ENCODE data around the gene CPNE1. TPM values are rescaled to one million over a fixed set of nuclear protein-coding genes. Genes with fewer than 3 reads are reported as not detected.

Gene CPNE1
- total and polyA plus RNA-seq, 10 of the 15 experiments (the other 5 are each of a cell fraction or from before 2014, with no cell fraction given) = 84.9 to 209 (median 146) TPM

DNA sequence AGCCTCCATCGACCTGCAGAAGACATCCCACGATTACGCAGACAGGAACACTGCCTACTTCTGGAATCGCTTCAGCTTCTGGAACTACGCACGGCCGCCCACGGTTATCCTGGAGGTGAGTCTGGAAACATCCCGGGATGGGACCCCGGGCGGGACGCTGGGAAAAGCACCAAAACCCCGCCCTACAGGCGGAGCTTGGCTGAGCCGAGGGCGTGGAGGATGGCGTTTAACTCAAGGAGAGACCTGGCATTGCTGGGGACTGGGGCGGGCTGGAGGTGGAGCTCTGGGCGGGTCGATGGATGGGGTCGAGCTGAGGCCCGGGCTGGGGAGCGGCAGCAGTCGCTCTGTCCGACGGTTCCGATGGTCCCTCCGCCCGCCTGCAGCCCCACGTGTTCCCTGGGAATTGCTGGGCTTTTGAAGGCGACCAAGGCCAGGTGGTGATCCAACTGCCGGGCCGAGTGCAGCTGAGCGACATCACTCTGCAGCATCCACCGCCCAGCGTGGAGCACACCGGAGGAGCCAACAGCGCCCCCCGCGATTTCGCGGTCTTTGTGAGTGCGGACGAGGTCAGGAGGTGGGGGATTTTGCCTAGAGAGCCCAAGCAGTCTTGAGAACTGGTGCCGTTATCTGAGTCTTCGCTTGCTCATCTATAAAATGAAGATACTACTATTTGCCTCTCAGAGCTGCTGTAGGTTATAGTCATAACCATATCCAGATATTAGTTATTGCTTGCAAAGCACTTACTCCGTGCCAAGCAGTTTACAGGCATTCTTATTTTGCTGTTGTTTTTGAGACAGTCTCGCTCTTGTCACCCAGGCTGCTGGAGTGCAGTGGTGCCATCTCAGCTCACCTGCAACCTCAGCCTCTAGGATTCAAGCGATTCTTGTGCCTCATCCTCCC is 45.3 kb downstream of the CPNE1 start (continued):
- TF ChIP-seq, protein P1, sequence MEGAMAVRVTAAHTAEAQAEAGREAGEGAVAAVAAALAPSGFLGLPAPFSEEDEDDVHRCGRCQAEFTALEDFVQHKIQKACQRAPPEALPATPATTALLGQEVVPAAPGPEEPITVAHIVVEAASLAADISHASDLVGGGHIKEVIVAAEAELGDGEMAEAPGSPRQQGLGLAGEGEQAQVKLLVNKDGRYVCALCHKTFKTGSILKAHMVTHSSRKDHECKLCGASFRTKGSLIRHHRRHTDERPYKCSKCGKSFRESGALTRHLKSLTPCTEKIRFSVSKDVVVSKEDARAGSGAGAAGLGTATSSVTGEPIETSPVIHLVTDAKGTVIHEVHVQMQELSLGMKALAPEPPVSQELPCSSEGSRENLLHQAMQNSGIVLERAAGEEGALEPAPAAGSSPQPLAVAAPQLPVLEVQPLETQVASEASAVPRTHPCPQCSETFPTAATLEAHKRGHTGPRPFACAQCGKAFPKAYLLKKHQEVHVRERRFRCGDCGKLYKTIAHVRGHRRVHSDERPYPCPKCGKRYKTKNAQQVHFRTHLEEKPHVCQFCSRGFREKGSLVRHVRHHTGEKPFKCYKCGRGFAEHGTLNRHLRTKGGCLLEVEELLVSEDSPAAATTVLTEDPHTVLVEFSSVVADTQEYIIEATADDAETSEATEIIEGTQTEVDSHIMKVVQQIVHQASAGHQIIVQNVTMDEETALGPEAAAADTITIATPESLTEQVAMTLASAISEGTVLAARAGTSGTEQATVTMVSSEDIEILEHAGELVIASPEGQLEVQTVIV (IDR thresholded peaks at IDR 0.05; ENCODE audit: borderline replicate concordance, partially characterized antibody) = peak; percentile 26
- TF ChIP-seq, protein P2, sequence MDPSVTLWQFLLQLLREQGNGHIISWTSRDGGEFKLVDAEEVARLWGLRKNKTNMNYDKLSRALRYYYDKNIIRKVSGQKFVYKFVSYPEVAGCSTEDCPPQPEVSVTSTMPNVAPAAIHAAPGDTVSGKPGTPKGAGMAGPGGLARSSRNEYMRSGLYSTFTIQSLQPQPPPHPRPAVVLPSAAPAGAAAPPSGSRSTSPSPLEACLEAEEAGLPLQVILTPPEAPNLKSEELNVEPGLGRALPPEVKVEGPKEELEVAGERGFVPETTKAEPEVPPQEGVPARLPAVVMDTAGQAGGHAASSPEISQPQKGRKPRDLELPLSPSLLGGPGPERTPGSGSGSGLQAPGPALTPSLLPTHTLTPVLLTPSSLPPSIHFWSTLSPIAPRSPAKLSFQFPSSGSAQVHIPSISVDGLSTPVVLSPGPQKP (IDR thresholded peaks at IDR 0.05; ENCODE audit: low read depth, low read length) = 0 out of 2 replicates have a peak, but pooled peaks have one; percentile 6
- TF ChIP-seq RB1 (IDR thresholded peaks at IDR 0.05; ENCODE audit: borderline replicate concordance) = no peak
- TF ChIP-seq PAX8 (IDR thresholded peaks at IDR 0.05) = no peak
- no peak for TF ChIP-seq MYC (IDR thresholded peaks at IDR 0.05; ENCODE audit: insufficient read depth, insufficient read length, insufficient replicate concordance, low read length, severe bottlenecking)
- TF ChIP-seq, protein P3, sequence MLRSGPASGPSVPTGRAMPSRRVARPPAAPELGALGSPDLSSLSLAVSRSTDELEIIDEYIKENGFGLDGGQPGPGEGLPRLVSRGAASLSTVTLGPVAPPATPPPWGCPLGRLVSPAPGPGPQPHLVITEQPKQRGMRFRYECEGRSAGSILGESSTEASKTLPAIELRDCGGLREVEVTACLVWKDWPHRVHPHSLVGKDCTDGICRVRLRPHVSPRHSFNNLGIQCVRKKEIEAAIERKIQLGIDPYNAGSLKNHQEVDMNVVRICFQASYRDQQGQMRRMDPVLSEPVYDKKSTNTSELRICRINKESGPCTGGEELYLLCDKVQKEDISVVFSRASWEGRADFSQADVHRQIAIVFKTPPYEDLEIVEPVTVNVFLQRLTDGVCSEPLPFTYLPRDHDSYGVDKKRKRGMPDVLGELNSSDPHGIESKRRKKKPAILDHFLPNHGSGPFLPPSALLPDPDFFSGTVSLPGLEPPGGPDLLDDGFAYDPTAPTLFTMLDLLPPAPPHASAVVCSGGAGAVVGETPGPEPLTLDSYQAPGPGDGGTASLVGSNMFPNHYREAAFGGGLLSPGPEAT (IDR thresholded peaks at IDR 0.05; ENCODE audit: low read depth) = peak; percentile 70; the same call in 1 of the 2 replicates
- peak; percentile 76 for TF ChIP-seq IKZF1 (conservative IDR thresholded peaks at IDR 0.05)
- peak; percentile 46; the same call in 1 of the 2 replicates for TF ChIP-seq IRF4 (IDR thresholded peaks at IDR 0.05; ENCODE audit: low read depth, low read length)
- 0 out of 2 replicates have a peak, but pooled peaks have one; percentile 59 for TF ChIP-seq TARDBP (IDR thresholded peaks at IDR 0.05; ENCODE audit: borderline replicate concordance)
- TF ChIP-seq CBX3 (IDR thresholded peaks at IDR 0.05; ENCODE audit: borderline replicate concordance, low read depth) = no peak
- peak; percentile 25; the same call in 1 of the 2 replicates for TF ChIP-seq ATF7 (IDR thresholded peaks at IDR 0.05; ENCODE audit: low read depth)
- peak; percentile 46; the same call in 1 of the 2 replicates for TF ChIP-seq BACH1 (IDR thresholded peaks at IDR 0.05; ENCODE audit: borderline replicate concordance)
- TF ChIP-seq, protein P4, sequence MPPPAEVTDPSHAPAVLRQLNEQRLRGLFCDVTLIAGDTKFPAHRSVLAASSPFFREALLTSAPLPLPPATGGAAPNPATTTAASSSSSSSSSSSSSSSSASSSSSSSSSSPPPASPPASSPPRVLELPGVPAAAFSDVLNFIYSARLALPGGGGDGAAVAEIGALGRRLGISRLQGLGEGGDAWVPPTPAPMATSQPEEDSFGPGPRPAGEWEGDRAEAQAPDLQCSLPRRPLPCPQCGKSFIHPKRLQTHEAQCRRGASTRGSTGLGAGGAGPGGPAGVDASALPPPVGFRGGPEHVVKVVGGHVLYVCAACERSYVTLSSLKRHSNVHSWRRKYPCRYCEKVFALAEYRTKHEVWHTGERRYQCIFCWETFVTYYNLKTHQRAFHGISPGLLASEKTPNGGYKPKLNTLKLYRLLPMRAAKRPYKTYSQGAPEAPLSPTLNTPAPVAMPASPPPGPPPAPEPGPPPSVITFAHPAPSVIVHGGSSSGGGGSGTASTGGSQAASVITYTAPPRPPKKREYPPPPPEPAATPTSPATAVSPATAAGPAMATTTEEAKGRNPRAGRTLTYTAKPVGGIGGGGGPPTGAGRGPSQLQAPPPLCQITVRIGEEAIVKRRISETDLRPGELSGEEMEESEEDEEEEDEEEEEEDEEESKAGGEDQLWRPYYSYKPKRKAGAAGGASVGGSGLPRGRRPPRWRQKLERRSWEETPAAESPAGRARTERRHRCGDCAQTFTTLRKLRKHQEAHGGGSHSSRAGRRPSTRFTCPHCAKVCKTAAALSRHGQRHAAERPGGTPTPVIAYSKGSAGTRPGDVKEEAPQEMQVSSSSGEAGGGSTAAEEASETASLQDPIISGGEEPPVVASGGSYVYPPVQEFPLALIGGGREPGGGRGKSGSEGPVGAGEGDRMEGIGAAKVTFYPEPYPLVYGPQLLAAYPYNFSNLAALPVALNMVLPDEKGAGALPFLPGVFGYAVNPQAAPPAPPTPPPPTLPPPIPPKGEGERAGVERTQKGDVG (CRISPR knock-in tag; IDR thresholded peaks at IDR 0.05) = no peak
- no peak for TF ChIP-seq KAT2A (conservative IDR thresholded peaks at IDR 0.05; ENCODE audit: control insufficient read depth, low read depth, low read length)
- TF ChIP-seq, protein P5, sequence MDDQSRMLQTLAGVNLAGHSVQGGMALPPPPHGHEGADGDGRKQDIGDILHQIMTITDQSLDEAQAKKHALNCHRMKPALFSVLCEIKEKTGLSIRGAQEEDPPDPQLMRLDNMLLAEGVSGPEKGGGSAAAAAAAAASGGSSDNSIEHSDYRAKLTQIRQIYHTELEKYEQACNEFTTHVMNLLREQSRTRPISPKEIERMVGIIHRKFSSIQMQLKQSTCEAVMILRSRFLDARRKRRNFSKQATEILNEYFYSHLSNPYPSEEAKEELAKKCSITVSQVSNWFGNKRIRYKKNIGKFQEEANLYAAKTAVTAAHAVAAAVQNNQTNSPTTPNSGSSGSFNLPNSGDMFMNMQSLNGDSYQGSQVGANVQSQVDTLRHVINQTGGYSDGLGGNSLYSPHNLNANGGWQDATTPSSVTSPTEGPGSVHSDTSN (IDR thresholded peaks at IDR 0.05; ENCODE audit: insufficient replicate concordance, low read depth, low read length) = no peak
- TF ChIP-seq, protein P6, sequence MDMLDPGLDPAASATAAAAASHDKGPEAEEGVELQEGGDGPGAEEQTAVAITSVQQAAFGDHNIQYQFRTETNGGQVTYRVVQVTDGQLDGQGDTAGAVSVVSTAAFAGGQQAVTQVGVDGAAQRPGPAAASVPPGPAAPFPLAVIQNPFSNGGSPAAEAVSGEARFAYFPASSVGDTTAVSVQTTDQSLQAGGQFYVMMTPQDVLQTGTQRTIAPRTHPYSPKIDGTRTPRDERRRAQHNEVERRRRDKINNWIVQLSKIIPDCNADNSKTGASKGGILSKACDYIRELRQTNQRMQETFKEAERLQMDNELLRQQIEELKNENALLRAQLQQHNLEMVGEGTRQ (IDR thresholded peaks at IDR 0.05; ENCODE audit: borderline replicate concordance, low read depth, low read length) = no peak

All from GM12878 (cell line).